Neural cell (in vitro differentiated cells): ENCODE measurements around the gene C3orf38. TPM values are rescaled to one million over a fixed set of nuclear protein-coding genes. Genes with fewer than 3 reads are reported as not detected.

Experiments used
- H2AFZ ChIP-seq: fragments of 200-600, 300-800 bp; sonication (generic), shearing (Covaris generic); 2 replicates; pipeline ENCODE4 v1.6.0; 2014; ENCODE audit warnings: low read depth, mild to moderate bottlenecking, antibody characterized with exemption, low read length, moderate library complexity
- H3F3A ChIP-seq: fragments of 200-600 bp; shearing (Covaris generic); 2 replicates; pipeline ENCODE4 v1.6.1; 2016; ENCODE audit warnings: mild to moderate bottlenecking, moderate library complexity, mixed read lengths, antibody characterized with exemption, low read length; ENCODE audit not compliant: insufficient read depth, poor library complexity, severe bottlenecking
- H3K27ac ChIP-seq: fragments of 200-600, 300-800 bp; sonication (generic), shearing (Covaris generic); 2 replicates; pipeline ENCODE4 v1.5.1; 2014; ENCODE audit warnings: mild to moderate bottlenecking, low read length, moderate library complexity
- H3K27me3 ChIP-seq: fragments of 300-800, 200-600 bp; sonication (generic), shearing (Covaris generic); 2 replicates; pipeline ENCODE4 v1.6.0; 2014; ENCODE audit warnings: mild to moderate bottlenecking, low read depth, low read length, moderate library complexity; ENCODE audit not compliant: insufficient read depth
- H3K36me3 ChIP-seq: fragments of 300-800, 200-600 bp; sonication (generic), shearing (Covaris generic); 2 replicates; pipeline ENCODE4 v1.5.1; 2014; ENCODE audit warnings: mild to moderate bottlenecking, antibody characterized with exemption, low read length, moderate library complexity; ENCODE audit not compliant: insufficient read depth
- H3K4me2 ChIP-seq: fragments of 300-800, 200-600 bp; sonication (generic), shearing (Covaris generic); 2 replicates; pipeline ENCODE4 v1.6.0; 2014; ENCODE audit warnings: mild to moderate bottlenecking, low read length
- H3K4me3 ChIP-seq: fragments of 300-800, 200-600 bp; sonication (generic), shearing (Covaris generic); 2 replicates; pipeline ENCODE4 v1.5.1; 2014; ENCODE audit warnings: mild to moderate bottlenecking, low read length, moderate library complexity
- H3K79me2 ChIP-seq: fragments of 200-600 bp; shearing (Covaris generic); replicated peaks from 2 replicates; pipeline ENCODE4 v1.6.0; 2014; ENCODE audit warnings: mild to moderate bottlenecking, low read length, moderate library complexity; ENCODE audit not compliant: insufficient read depth
- H3K9ac ChIP-seq: fragments of 300-800, 200-600 bp; sonication (generic), shearing (Covaris generic); 2 replicates; pipeline ENCODE4 v1.6.1; 2016; ENCODE audit warnings: mild to moderate bottlenecking, low read length, mixed read lengths
- H3K9me2 ChIP-seq: fragments of 200-600 bp; shearing (Covaris generic); 2 replicates; pipeline ENCODE4 v1.6.1; 2016; ENCODE audit warnings: mild to moderate bottlenecking, low read length, mixed read lengths; ENCODE audit not compliant: insufficient read depth
- H3K9me3 ChIP-seq: fragments of 200-600, 300-800 bp; sonication (generic), shearing (Covaris generic); 2 replicates; pipeline ENCODE4 v1.6.1; 2016; ENCODE audit warnings: mild to moderate bottlenecking, mixed run types, low read length, moderate library complexity, mixed read lengths
- H4K20me1 ChIP-seq: fragments of 200-600 bp; shearing (Covaris generic); 2 replicates; pipeline ENCODE4 v1.6.1; 2016; ENCODE audit warnings: mild to moderate bottlenecking, mixed run types; ENCODE audit not compliant: insufficient read depth
- EP300 ChIP-seq: fragments of 450-650 bp; conservative IDR thresholded peaks from 2 replicates; pipeline ENCODE4 v1.6.1; 2014; ENCODE audit warnings: antibody characterized with exemption, mild to moderate bottlenecking, moderate library complexity; ENCODE audit not compliant: poor library complexity, severe bottlenecking
- EZH2 ChIP-seq: fragments of 200-600, 300-800 bp; shearing (Covaris generic), sonication (generic); IDR thresholded peaks from 2 replicates; pipeline ENCODE4 v1.6.1; 2014; ENCODE audit warnings: antibody characterized with exemption, low read length, borderline replicate concordance, mild to moderate bottlenecking; ENCODE audit not compliant: insufficient read depth, poor library complexity, severe bottlenecking
- MXI1 ChIP-seq: fragments of 450-650 bp; conservative IDR thresholded peaks from 2 replicates; pipeline ENCODE4 v1.6.1; 2014; ENCODE audit warnings: antibody characterized with exemption, mild to moderate bottlenecking; ENCODE audit not compliant: poor library complexity, severe bottlenecking
- POLR2AphosphoS5 ChIP-seq: IDR thresholded peaks from 2 replicates; pipeline ENCODE4 v1.6.1; 2012
- RAD21 ChIP-seq: fragments of 450-650 bp; conservative IDR thresholded peaks from 2 replicates; pipeline ENCODE4 v1.6.1; 2014; ENCODE audit warnings: antibody characterized with exemption, mild to moderate bottlenecking, moderate library complexity
- SMC3 ChIP-seq: fragments of 450-650 bp; conservative IDR thresholded peaks from 2 replicates; pipeline ENCODE4 v1.6.1; 2014; ENCODE audit warnings: antibody characterized with exemption, mild to moderate bottlenecking, moderate library complexity; ENCODE audit not compliant: poor library complexity
- TAF1 ChIP-seq: IDR thresholded peaks from 2 replicates; pipeline ENCODE4 v1.6.1; 2012; ENCODE audit warnings: low read depth
- polyA plus RNA-seq: library from polyadenylated mRNA; depleted of rRNA; stranded (reverse); fragments of >200 nt; gene quantifications from 2 replicates; pipeline ENCODE4 v1.2.3, GENCODE V29; 2014
- TF ChIP-seq, protein P1 (sequence below): fragments of 450-650 bp; IDR thresholded peaks from 2 replicates; pipeline ENCODE4 v1.5.1; 2014; ENCODE audit warnings: antibody characterized with exemption, mild to moderate bottlenecking, moderate library complexity; ENCODE audit not compliant: poor library complexity, severe bottlenecking
- TF ChIP-seq, protein P2 (sequence below): IDR thresholded peaks from 2 replicates; pipeline ENCODE4 v1.6.1; 2012; ENCODE audit warnings: borderline replicate concordance

The C3orf38 gene
- polyA plus RNA-seq, 1 donor from 2014 or later: 34.2 TPM

DNA sequence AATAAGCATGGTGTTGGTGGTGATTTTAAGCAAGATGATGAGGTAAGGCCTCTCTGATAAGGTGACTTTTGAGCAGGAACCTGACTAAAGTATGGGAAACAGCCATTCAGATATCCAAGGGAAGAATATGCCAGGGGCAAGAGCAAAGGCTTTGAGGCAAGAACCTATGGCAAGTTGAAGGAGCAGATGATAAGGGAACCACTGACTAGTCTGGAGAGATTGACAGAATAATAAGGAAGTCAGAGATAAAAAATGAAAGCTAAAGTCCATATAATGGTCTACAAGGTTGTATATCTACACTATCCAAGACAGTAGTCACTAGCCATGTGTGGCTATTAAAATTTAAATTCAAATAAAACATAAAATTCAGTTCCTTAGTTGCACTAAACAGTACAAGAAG, 2.5 kb upstream of the C3orf38 start:
- no peaks in the 10 kb centered on the region for H3K9me2 ChIP-seq
- no peak overlapping the region for H3K27ac ChIP-seq
- H3K36me3 ChIP-seq: no peaks in the 10 kb centered on the region
- H4K20me1 ChIP-seq: no peaks in the 10 kb centered on the region
- H2AFZ ChIP-seq: no peak overlapping the region
- no peak overlapping the region for H3K4me3 ChIP-seq
- TF ChIP-seq, protein P1, sequence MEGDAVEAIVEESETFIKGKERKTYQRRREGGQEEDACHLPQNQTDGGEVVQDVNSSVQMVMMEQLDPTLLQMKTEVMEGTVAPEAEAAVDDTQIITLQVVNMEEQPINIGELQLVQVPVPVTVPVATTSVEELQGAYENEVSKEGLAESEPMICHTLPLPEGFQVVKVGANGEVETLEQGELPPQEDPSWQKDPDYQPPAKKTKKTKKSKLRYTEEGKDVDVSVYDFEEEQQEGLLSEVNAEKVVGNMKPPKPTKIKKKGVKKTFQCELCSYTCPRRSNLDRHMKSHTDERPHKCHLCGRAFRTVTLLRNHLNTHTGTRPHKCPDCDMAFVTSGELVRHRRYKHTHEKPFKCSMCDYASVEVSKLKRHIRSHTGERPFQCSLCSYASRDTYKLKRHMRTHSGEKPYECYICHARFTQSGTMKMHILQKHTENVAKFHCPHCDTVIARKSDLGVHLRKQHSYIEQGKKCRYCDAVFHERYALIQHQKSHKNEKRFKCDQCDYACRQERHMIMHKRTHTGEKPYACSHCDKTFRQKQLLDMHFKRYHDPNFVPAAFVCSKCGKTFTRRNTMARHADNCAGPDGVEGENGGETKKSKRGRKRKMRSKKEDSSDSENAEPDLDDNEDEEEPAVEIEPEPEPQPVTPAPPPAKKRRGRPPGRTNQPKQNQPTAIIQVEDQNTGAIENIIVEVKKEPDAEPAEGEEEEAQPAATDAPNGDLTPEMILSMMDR: no peak
- TF ChIP-seq MXI1: no peak
- no peak for TF ChIP-seq TAF1
- no peak for TF ChIP-seq EZH2
- no peak for TF ChIP-seq RAD21
- TF ChIP-seq, protein P2, sequence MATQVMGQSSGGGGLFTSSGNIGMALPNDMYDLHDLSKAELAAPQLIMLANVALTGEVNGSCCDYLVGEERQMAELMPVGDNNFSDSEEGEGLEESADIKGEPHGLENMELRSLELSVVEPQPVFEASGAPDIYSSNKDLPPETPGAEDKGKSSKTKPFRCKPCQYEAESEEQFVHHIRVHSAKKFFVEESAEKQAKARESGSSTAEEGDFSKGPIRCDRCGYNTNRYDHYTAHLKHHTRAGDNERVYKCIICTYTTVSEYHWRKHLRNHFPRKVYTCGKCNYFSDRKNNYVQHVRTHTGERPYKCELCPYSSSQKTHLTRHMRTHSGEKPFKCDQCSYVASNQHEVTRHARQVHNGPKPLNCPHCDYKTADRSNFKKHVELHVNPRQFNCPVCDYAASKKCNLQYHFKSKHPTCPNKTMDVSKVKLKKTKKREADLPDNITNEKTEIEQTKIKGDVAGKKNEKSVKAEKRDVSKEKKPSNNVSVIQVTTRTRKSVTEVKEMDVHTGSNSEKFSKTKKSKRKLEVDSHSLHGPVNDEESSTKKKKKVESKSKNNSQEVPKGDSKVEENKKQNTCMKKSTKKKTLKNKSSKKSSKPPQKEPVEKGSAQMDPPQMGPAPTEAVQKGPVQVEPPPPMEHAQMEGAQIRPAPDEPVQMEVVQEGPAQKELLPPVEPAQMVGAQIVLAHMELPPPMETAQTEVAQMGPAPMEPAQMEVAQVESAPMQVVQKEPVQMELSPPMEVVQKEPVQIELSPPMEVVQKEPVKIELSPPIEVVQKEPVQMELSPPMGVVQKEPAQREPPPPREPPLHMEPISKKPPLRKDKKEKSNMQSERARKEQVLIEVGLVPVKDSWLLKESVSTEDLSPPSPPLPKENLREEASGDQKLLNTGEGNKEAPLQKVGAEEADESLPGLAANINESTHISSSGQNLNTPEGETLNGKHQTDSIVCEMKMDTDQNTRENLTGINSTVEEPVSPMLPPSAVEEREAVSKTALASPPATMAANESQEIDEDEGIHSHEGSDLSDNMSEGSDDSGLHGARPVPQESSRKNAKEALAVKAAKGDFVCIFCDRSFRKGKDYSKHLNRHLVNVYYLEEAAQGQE: no peak
- TF ChIP-seq EP300: no peak
- TF ChIP-seq POLR2AphosphoS5: no peak
- TF ChIP-seq SMC3: no peak
- no peak overlapping the region for H3K4me2 ChIP-seq
- no peaks in the 10 kb centered on the region for H3K9me3 ChIP-seq
- H3K79me2 ChIP-seq: peaks cover 39% of the 10 kb centered on the region
- H3K27me3 ChIP-seq: no peaks in the 10 kb centered on the region
- H3K9ac ChIP-seq: no peak overlapping the region
- peaks cover 3% of the 10 kb centered on the region for H3F3A ChIP-seq

DNA sequence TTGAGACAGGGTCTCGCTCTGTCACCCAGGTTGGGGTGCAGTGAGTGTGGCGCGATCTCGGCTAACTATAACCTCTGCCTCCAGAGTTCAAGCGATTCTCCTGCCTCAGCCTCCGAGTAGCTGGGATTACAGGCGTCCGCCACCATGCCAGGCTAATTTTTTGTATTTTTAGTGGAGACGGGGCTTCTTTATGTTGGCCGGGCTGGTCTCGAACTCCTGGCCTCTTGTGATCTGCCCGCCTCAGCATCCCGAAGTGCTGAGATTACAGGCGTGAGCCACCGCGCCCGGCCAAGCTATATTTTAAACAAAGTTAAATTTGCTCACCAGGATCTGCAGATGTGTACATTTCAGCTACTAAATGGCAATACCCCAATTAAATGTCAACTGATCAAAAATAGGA, 1.1 kb upstream of the C3orf38 start:
- H2AFZ ChIP-seq: no peak overlapping the region
- no peaks in the 10 kb centered on the region for H3K27me3 ChIP-seq
- H3K27ac ChIP-seq: no peak overlapping the region
- H4K20me1 ChIP-seq: no peaks in the 10 kb centered on the region
- no peaks in the 10 kb centered on the region for H3K36me3 ChIP-seq
- H3F3A ChIP-seq: peaks cover 3% of the 10 kb centered on the region
- H3K4me2 ChIP-seq: peak overlapping the region; percentile 87
- TF ChIP-seq TAF1 (no peak), EZH2 (no peak), POLR2AphosphoS5 (no peak), RAD21 (no peak), MXI1 (no peak), SMC3 (no peak), EP300 (no peak)
- TF ChIP-seq, protein P1: no peak
- TF ChIP-seq, protein P2: no peak
- no peaks in the 10 kb centered on the region for H3K9me3 ChIP-seq
- no peaks in the 10 kb centered on the region for H3K9me2 ChIP-seq
- no peak overlapping the region for H3K9ac ChIP-seq
- peaks cover 50% of the 10 kb centered on the region for H3K79me2 ChIP-seq
- H3K4me3 ChIP-seq: peak overlapping the region; percentile 91
